VCaP (cell line): ENCODE measurements around the gene CCDC88C.
"Not testable (repeated sequence)": the region's sequence is repeated elsewhere in the genome, so short reads cannot be mapped to it uniquely, and the experiment has no call there.

Experiments used
- H3K27ac ChIP-seq: fragments of 450-650 bp; 2 replicates; pipeline ENCODE4 v1.5.1; 2017
- CTCF ChIP-seq: fragments of 450-650 bp; conservative IDR thresholded peaks from 2 replicates; pipeline ENCODE4 v1.5.1; 2017; ENCODE audit warnings: mild to moderate bottlenecking, moderate library complexity

Gene CCDC88C

GRCh38 chr14:91415794-91416743 is 1.6 kb downstream of the CCDC88C start:
- peak overlapping the region; percentile 76 for H3K27ac ChIP-seq
- no peak for TF ChIP-seq CTCF

GRCh38 chr14:91414475-91414833 is 3.2 kb downstream of the CCDC88C start:
- H3K27ac ChIP-seq: no peak overlapping the region

GRCh38 chr14:91413547-91414474 is 3.8 kb downstream of the CCDC88C start:
- H3K27ac ChIP-seq: no peak overlapping the region
- no peak for TF ChIP-seq CTCF

More at GRCh38 chr14:91414475-91414833, 3.2 kb downstream of the CCDC88C start:
- no peak for TF ChIP-seq CTCF

GRCh38 chr14:91412939-91413338 is 4.7 kb downstream of the CCDC88C start:
- peak overlapping the region; percentile 18; the same call in 1 of the 2 replicates for H3K27ac ChIP-seq
- TF ChIP-seq CTCF: no peak

GRCh38 chr14:91410771-91411536 is 6.7 kb downstream of the CCDC88C start:
- H3K27ac ChIP-seq: no peak overlapping the region
- TF ChIP-seq CTCF: no peak

- H3K27ac ChIP-seq: no peak overlapping the region
- no peak for TF ChIP-seq CTCF
These were observed 7.5 kb downstream of the CCDC88C start for GRCh38 chr14:91409928-91410718.

GRCh38 chr14:91409240-91409639 is 8.4 kb downstream of the CCDC88C start:
- H3K27ac ChIP-seq: not testable (repeated sequence)
